Pons (tissue), 1 donor: Measurements from ENCODE around the gene SP100.
A peak's percentile ranks its signal among the peaks of the same experiment; 100 is the strongest.
"Not testable (repeated sequence)": the region's sequence is repeated elsewhere in the genome, so short reads cannot be mapped to it uniquely, and the experiment has no call there.

Experiments used
- DNase-seq: peaks from one replicate; pipeline ENCODE4 v3.0.0-alpha.2; 2016; ENCODE audit warnings: low spot score

Gene SP100

DNA sequence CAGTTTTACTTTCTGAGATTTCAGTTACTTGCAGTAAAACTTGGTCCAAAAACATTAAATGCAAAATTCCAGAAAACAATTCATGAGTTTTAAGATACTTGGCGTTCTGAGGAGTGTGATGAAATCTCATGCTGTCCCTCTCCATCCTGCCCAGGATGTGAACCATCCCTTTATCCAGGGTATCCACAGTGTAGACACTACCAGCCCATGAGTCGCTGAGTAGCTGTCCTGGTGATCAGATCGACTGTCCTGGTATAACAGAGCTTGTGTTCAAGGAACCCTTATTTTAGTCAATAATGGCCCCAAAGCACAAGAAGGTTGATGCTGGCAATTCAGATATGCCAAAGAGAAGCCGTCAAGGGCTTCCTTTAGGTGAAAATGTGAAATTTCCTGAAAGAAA is 3.2 kb downstream of the SP100 start:
- no peak for DNase-seq

DNA sequence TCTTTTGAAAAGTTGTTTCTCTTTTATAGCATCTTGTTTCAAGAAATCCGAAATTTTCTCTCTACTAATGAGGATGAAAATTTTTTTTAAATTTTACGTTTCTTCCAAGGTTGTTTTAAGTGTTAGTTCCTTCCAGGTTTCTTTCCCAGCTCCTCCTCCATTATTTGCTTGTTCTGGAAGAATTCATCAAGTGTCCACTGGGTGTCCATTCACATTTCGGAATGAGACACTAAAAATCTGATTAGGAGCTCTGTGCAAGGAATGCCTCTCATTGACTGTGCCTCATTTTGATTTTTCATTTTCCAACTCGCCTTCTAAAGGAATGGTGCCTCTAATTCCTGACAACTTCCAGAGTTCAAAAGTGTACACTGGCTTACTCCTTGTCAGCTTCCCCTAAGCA is 6.1 kb downstream of the SP100 start:
- DNase-seq, result no peak

DNA sequence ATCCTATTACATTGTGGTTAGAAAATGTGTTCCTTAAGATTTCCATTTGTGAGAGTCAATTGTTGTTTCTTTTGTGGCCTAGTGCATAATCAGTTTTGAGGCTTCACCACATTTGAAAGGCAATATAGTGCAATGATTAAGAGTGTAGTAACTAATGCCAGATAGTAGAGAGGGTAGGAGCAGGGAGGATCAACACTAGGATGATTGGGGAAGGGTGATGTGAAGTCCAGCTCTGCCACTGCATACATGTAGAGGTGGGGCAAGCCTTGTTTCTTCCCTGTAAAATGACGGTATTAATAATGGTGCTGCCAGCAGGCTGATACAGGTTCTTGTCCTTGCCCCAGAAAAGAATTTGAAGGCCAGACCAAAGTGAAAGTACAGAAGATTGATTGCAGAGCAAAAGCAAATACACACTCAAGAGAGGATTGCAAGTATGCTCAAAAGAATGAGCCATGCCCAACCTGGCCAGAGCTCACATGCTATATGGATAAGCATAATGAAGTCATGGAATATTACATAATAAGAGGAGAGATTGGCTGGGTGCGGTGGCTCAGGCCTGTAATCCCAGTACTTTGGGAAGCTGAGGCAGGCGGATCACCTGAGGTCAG is 8.0 kb downstream of the SP100 start:
- DNase-seq, result no peak

DNA sequence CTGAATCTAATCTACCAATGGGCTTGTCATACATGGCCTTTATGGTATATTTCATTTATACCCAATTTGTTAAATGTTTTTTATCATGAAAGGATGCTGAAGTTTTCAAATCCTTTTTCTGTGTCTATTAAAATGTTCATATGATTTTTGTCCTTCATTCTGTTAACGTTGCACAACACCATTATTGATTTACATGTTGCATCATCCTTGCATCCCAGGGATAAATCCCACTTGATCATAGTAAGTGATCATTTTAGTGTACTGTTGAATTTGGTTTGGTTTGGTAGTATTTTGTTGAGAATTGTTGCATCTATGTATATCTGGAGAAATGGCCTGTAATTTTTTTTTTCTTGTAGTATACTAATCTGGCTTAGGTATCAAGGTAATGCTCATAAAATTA is 9.4 kb downstream of the SP100 start:
- DNase-seq, result no peak

DNA sequence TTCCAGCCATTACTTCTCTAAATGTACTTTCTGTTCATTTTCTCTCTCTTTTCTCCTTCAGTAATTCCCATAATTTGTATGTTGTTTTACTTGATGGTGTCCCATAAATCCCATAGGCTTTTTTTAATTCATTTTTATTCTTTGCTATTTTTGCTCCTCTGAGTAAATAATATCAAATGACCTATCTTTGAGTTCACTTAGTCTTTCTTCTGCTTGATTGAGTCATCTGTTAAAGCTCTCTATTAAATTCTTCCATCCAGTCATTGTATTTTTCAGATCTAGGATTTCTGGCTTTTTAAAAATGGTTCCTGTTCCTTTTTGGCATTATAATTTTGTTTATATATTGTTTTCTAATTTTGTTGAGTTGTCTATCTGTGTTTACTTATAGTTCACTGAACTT is 13.5 kb downstream of the SP100 start:
- DNase-seq, result no peak

DNA sequence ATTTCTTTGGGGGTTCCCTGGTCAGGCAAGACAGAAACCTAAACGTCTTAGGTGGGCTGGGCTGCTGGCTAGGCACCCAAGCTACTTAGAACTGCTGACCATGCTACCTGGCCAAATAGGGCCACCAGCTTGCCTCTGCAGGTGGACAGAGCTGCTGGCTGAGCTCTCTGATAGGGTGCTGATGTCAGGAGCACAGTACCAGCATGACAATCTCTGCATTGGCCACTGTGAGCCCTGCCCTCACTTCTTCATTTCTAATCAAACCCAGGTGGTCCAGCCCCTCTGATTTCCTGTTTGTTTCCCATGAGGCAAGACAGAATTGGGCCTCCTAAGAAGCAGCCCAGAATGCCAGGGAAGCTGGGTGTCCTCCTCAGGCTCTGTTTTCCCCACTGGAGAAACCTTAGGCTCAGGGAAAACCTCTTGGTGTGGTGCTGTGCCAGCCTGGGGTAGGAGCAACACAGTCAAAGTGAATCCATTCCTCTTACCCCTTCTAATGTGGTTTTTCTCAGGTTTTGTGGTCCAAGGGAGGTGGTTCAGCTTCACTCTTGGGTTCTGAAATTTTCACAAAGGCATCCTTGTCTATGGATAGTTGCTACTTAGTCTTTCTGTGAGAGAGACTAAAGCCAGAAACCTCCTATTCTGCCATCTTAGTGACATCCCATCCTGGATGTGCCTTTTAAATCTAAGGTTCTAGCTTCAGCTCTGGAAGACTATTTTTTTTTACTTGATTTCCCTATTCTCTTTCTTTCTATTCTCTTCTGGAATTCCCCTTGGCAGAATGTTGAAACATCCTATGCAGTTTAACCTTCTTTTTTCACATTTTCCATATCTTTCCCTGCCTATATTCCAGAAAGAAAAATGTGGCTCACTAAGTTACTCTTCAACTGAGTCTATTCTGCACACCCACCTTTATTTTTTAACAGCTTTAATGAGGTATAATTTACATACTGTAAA is 15.2 kb downstream of the SP100 start:
- DNase-seq, result no peak

DNA sequence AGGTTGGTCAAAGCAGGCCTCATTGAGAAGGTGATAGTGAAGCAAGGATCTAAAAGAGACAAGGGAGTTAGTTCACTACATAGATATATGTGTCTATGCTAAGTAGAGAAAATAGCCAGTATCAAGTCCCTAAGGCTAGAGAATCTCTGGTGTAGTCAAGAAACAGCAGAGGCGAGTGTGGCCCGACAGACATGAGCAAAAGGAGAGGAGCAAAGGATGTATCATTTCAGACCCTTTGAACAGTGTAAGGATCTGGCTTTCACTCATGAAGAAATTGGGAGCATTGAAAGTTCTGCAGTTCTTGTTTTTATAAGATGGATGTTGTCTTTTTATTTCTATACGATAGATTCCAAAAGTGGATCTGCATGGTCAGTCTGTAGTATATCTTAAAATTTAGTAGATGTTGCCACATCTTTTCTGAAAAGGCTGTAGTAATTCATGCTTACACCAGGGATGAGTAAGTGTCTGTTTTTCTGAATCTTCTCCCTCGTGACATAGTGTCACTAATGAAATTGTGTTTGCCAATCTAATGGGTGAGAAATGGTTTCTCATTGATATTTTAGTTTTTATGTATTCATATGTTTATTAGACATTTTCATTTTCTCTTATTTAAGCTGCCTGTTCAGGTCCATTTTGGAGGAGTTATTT is 18.8 kb downstream of the SP100 start:
- no peak for DNase-seq

DNA sequence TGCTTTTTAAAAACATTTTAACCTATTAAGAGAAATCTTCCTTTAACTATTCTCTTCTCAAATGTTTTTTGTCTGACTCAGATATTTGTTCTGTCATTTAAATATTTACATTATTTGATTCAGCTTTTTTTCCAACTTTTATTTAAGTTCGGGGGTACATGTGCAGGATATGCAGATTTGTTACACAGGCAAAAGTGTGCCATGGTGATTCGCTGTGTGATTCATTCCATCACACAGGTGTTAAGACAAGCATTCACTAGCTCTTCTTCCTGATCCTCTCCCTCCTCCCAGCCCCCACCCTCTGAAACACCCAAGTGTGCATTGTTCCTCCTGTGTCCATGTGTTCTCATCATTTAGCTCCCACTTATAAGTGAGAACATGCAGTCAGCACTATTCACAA is 19.4 kb downstream of the SP100 start:
- no peak for DNase-seq

DNA sequence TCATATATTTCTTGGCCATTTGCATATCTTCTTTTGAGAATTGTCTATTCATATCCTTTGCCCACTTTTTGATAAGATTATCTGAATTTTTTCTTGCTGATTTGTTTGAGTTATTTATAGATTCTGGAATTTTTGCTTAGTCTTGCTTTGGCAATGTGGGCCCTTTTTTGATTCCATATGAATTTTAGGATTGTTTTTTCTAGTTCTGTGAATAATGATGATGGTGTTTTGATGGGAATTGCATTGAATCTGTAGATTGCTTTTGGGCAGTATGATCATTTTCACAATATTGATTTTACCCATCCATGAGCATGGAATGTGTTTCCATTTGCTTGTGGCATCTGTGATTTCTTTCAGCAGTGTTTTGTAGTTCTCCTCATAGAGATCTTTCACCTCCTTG is 23.1 kb downstream of the SP100 start:
- DNase-seq, result not testable (repeated sequence)

DNA sequence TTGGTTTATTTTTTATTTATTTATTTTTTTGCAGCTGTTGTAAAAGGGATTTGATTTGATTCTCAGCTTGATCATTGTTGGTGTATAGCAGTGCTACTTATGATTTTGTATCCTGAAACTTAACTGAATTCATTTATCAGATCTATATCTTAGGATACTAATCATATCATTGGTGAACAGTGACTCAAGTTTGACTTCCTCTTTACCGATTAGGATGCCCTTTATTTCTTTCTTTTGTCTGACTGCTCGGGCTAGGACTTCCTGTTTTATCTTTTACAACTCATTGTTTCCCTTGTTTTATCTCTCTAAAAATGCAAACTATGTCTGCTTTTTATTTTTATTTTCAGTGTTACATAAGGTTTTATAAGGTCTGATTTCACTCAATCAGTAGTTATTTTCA is 23.6 kb downstream of the SP100 start:
- DNase-seq, result peak; percentile 32

DNA sequence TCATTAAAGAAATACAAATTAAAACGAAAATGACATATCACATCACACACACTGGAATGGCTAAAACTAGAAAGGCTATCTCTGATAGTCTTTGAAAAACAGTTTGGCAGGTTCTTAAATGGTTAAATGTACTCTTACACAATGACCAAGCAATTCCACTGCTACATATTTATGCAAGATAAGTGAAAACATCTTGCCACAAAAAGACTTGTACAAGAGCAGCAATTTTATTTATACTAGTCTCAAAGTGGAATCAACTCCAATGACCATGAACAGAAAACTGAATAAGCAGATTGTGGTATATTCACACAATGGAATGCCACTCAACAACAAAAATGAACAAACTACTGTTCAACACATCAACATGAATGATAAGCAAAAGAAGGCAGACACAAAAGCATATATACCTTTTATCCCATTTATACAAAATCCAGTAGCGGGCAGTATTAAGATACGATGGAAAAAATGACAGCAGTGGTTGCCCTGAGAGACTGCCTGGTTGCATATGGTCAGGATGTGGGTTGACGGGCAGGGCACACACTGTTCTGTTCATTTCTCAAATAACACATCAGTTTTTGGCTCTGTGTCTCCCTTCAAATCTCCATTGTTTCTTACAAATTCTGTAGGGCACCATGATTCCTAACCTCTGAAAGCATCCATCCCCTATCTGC is 25.4 kb downstream of the SP100 start:
- DNase-seq, result no peak

DNA sequence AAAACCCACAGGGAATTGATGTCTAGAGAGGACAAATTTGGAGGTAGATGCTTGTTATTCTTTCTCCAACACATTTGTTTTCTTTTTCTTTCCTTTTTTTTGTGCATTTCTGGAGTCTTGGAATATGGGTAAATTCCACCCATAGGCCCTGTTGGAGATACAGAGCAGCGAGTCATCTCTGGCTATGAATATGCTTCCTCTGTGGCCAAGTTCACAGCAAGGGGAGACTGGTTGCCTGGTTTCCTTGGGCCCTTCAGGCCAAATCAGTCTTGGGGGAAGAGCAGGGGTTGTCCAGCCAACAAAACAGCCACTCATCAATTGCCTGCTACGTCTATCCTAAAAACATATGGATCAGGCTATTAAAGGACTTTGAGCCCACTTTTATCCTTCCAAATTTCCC is 27.5 kb downstream of the SP100 start:
- no peak for DNase-seq

DNA sequence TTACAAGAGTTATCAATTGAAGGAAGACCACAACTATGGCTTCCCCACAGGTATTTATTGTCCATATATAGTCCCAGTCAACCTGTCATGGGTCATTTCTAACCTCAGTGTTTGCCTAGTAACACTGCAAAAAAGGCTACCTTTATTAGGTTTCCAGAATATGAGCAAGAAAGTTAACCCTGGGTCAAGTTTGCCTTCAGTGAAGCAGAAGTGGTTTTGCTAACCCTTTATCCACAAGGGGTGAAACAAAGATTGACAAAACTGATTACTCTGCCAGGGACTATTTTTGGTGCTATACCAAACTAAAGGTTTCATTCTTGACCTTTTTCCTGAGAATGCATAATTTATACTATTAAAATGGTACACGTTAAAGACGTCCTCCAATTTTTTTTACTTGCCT is 28.8 kb downstream of the SP100 start:
- no peak for DNase-seq

DNA sequence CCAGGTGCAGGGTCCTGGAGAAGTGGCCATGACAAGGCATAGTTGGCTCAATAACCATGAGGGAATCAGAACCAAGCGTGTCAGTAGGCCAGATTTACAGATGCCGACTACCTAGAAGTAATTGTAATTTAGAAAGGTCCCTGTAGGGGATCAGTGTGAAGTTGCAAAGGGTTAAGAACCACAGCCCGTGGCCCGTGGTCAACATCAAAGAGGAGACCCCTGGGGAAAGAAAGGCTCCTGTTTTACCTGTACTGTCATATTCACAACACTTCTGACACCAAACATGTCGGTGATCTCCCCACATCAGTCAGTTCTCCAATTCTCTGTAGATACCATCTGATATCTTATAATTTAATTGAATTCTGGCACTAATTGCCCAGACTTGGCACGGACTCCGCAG is 31.0 kb downstream of the SP100 start:
- DNase-seq, result no peak

DNA sequence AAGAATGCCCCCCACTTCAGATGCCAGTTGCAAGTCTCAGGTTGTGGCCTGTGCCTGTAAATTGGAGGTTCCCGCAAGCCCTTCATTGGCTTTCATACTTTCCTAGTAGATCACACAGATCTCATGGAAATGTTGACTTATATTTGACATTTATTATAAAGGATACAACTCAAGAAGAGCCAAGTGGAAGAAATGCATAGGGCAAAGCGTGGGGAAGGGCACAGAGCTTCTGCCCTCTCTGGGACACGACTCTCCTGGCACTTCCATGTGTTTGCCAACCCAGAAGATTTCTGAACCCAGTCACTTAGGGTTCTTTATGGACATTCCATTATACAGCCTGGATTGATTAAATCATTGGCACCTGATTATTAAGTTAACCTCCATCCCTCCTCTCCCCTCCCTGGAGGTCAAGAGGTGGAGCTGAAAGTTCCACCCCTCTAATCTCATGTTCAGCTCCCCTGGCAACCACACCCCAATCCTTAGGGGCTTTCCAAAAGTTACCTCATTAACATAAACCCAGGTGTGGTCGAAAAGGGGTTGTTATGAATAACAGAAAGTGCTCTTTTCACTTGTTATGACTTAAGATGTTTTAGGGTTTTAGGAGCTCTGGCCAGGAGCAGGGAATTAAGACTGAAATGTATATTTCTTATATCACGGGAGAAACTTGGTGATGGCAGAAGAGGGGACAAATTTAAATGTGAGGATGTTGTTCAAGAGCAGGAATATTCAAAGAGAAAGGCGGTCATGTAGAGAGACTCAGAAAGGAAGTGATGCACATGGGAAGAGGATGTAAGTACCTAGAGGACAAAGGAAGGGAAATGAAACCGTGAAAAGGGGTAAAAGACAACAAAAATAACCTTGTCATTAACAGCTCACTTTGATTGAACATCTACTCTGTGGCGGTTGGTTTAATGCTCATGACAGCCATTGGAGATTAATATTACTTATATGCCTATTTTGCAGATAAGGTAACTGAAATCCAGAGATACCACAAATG is 31.8 kb downstream of the SP100 start:
- DNase-seq, result peak; percentile 54

DNA sequence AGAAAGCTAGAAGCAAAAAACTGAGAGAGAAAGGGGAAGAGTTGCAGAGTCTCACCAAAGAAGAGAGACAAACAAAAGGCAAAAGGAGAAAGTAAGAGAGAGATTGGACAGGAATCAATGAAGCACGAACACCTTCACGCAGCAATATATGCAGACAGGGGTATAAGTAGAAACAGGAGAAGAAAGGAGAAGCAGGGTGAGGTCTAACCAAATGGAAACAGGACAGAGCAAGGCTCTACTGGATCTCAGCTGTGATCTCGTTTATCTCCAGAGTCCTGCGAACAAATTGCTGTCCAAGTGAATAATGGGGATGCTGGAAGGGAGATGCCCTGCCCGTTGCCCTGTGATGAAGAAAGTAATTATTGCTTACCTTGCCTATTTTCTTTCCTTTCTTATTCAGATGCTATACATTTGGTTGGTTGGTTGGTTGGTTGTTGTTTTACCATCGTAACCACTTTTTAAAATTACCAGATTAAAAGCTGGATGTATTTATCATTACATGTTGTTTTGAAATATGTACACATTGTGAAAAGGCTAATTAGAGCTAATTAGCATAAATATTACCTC is 34.0 kb downstream of the SP100 start:
- DNase-seq, result no peak

DNA sequence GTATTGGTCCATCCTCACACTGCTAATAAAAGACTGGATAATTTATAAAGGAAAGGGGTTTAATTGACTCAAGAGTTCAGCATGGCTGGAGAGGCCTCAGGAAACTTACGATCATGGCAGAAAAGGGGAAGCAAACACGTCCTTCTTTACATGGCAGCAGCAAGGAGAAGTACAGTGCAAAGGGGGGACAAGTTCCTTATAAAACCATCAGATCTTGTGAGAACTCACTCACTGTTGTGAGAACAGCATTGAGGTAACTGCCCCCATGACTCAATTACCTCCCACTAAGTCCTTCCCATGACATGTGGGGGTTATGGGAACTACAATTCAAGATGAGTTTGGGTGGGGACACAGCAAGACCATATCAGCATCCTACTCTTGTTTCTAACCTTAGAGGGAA is 37.0 kb downstream of the SP100 start:
- no peak for DNase-seq

DNA sequence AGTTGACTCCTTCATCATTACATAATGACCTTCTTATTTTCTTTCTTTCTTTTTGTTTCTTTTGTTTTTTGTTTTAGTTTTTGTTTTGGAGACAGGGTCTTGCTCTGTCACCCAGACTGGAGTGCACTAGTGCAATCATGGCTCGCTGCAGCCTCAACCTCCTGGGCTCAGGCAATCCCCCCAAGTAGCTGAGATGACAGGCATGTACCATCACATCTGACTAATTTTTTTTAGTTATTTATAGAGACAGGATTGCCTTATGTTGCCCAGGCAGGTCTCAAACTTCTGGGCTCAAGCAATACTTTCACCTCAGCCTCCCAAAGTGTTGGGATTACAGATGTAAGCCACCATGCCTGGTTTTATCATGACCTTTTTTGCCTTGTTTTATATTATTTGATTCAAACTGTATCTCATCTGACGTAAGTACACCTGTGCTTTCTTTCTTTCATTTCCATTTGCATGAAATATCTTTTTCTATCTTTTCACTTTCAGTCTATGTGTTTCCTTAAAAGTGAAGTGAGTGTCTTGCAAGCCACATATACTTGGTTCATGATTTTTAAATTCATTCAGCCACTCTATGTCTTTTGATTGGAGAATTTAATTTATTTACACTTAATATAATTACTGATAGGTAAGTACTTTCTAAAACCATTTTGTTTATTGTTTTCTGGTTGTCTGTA is 39.1 kb downstream of the SP100 start:
- DNase-seq, result no peak

DNA sequence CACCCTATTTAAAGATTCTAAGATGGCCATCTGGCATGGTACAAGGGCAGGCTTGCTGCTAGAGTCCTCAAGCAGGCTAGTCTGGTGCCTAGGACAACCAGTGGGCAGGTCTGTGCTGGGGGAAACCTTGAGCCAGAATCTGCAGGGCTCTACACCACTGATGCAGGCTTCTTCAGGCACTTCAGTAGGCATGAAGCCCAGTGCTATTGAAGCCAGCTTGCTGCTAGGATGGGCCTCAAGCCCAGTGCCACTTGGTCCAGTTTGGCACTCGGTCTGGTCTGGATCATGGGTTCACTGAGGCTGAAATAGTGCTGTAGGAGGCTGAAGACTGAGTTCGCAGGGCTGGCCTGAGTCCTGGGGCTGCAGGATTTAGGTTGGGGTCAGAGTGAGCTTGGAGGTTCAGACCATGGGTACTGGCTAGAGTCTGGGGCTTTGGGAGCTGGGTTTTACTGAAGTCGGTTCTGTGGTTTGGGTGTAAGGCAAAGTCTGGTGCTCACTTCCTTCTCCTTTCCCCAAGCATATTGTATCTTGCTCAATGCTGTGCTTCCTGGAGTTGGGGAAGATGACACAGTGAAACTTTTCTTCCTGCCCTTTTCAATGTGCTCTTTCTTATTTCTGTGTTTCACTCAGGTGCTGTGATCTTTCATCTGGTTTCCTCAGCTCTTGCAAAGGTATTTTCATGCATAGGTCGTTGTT is 41.2 kb downstream of the SP100 start:
- peak; percentile 77 for DNase-seq

DNA sequence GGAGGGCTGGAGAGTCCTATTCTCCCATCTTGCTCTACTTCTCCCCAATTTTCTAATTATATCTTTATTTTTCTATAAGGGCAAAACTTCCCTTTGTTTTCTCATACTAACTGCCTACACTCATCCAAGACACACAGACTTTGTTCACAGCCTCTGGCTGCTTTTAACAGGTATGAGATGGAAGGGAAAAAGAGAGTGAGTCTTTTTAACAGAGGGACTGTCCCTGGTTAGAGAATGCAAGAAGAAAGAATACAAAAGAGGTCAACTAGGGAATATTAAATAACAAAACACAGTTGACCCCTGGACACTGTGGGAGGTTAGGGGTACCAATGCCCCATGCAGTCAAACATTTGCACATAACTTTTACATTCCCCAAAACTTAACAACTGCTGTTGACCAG is 41.8 kb downstream of the SP100 start:
- DNase-seq, result no peak
